ENCODE results near the gene HACL1. TPM values are rescaled to one million over a fixed set of nuclear protein-coding genes. Genes with fewer than 3 reads are reported as not detected.

HACL1 gene
- total and polyA plus RNA-seq, 9 donors: 11.3 to 22.7 (median 17.6) TPM

DNA sequence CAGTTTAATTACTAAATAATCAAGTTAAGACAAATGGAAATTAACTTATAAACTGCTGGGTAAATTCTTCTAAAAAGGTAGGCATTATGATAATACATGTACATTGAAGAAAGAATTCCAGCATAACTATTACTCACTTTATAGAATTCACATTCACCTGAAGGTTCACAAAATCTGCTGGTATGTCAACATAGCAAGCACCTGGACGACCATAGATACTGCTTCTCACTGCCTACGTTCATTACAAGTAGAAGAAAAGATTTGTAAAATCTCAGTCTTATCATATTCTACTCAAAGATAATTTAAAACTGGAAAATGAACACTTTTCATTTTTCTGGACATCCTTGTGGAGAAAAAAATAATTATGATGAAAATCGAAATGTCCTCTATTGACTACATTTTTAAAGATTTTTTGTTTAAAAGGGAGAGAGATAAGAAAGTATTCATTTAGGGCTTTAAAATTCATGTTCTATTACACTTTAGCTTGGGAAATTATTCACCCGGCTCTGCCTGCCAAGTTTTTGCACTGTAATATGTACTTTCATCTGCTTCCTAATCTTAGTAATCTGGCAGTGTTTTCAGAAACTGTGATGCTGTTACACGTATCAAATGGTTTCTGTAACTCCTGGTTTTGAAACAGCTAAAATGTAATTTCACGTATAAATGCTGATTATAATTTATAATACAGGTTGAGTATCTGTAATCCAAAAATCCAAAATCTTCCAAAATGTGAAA is 16.1 kb downstream of the HACL1 start:
- H3K4me1 ChIP-seq (ENCODE audit: insufficient read depth): no peaks in the 10 kb centered on the region
- H3K27ac ChIP-seq: no peak overlapping the region
- no peaks in the 10 kb centered on the region for H3K27me3 ChIP-seq
- intact Hi-C loops (cut with DNase I): no loop called here
- TF ChIP-seq POLR2A (IDR thresholded peaks at IDR 0.05) (no peak), EP300 (IDR thresholded peaks at IDR 0.05) (no peak)
- no peaks in the 10 kb centered on the region for H3K9me3 ChIP-seq
- H3K36me3 ChIP-seq: no peaks in the 10 kb centered on the region
- H3K4me3 ChIP-seq: no peak overlapping the region
- WGBS, 3 donors: 57 to 76% (median 67%) methylated on average over 6 of the region's 6 CpGs
- no peak for DNase-seq

GRCh38 chr3:15581471-15582394 is 19.6 kb downstream of the HACL1 start:
- WGBS, 3 donors: 91 to 95% (median 93%) methylated on average over 3 of the region's 3 CpGs
- no peaks in the 10 kb centered on the region for H3K36me3 ChIP-seq
- intact Hi-C loops (cut with DNase I): no loop called here

DNA sequence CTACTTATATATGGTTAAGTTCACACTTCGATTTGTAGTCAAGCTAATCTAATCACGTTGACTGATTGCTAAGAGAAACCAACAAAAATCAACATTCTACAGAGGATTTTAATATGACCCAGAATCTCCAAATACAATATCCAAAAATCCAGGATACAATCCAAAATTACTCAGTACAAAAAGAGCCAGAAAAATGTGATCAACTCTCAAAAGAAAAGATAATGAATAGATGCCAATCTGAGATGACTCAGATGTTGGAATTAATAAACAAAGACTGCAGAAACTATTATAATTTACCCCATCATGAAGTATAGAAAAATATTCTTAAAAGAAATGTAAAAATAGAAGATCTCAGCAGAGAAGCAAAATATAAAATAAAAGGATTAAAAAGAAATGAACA is 22.3 kb downstream of the HACL1 start:
- TF ChIP-seq EP300 (IDR thresholded peaks at IDR 0.05) (no peak), POLR2A (IDR thresholded peaks at IDR 0.05) (no peak)
- TF ChIP-seq, protein P1, sequence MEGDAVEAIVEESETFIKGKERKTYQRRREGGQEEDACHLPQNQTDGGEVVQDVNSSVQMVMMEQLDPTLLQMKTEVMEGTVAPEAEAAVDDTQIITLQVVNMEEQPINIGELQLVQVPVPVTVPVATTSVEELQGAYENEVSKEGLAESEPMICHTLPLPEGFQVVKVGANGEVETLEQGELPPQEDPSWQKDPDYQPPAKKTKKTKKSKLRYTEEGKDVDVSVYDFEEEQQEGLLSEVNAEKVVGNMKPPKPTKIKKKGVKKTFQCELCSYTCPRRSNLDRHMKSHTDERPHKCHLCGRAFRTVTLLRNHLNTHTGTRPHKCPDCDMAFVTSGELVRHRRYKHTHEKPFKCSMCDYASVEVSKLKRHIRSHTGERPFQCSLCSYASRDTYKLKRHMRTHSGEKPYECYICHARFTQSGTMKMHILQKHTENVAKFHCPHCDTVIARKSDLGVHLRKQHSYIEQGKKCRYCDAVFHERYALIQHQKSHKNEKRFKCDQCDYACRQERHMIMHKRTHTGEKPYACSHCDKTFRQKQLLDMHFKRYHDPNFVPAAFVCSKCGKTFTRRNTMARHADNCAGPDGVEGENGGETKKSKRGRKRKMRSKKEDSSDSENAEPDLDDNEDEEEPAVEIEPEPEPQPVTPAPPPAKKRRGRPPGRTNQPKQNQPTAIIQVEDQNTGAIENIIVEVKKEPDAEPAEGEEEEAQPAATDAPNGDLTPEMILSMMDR (IDR thresholded peaks at IDR 0.05): no peak
- H3K27ac ChIP-seq: no peak overlapping the region
- WGBS, 3 donors: 13 to 23% (median 15%) methylated on average over 2 of the region's 2 CpGs

More at GRCh38 chr3:15581471-15582394, 19.6 kb downstream of the HACL1 start:
- no peaks in the 10 kb centered on the region for H3K27me3 ChIP-seq
- H3K27ac ChIP-seq: no peak overlapping the region
- no peak for DNase-seq
- H3K4me3 ChIP-seq: no peak overlapping the region
- peaks cover 2% of the 10 kb centered on the region for H3K4me1 ChIP-seq (ENCODE audit: insufficient read depth)
- TF ChIP-seq, protein P1 (IDR thresholded peaks at IDR 0.05): no peak
- TF ChIP-seq POLR2A (IDR thresholded peaks at IDR 0.05): no peak
- H3K9me3 ChIP-seq: no peaks in the 10 kb centered on the region

GRCh38 chr3:15578289-15578867 is 23.0 kb downstream of the HACL1 start:
- Histone ChIP-seq H3K36me3 (no peaks in the 10 kb centered on the region), H3K27me3 (no peaks in the 10 kb centered on the region), H3K4me3 (no peak overlapping the region), H3K4me1 (ENCODE audit: insufficient read depth) (peaks cover 2% of the 10 kb centered on the region), H3K27ac (no peak overlapping the region), H3K9me3 (no peaks in the 10 kb centered on the region)
- TF ChIP-seq POLR2A (IDR thresholded peaks at IDR 0.05): no peak
- TF ChIP-seq, protein P1 (IDR thresholded peaks at IDR 0.05): no peak
- no peak for TF ChIP-seq EP300 (IDR thresholded peaks at IDR 0.05)
- intact Hi-C loops (cut with DNase I): no loop called here
- WGBS, 3 donors: 15 to 18% (median 18%) methylated on average over 3 of the region's 3 CpGs
- DNase-seq: no peak

More for the DNA sequence above, 22.3 kb downstream of the HACL1 start:
- Histone ChIP-seq H3K36me3 (no peaks in the 10 kb centered on the region), H3K9me3 (no peaks in the 10 kb centered on the region), H3K4me1 (ENCODE audit: insufficient read depth) (peaks cover 2% of the 10 kb centered on the region), H3K4me3 (no peak overlapping the region), H3K27me3 (no peaks in the 10 kb centered on the region)
- intact Hi-C loops (cut with DNase I): no loop called here
- DNase-seq: no peak
